GM21390 (cell line): ENCODE results near the gene OR6B1.
"Not testable (repeated sequence)": the region's sequence is repeated elsewhere in the genome, so short reads cannot be mapped to it uniquely, and the experiment has no call there.

Source experiments
- ATAC-seq: cut with Tn5 transposase; IDR thresholded peaks from one replicate; pipeline ENCODE4 v1.9.1; 2021; ENCODE audit not compliant: unreplicated experiment

Gene OR6B1

DNA sequence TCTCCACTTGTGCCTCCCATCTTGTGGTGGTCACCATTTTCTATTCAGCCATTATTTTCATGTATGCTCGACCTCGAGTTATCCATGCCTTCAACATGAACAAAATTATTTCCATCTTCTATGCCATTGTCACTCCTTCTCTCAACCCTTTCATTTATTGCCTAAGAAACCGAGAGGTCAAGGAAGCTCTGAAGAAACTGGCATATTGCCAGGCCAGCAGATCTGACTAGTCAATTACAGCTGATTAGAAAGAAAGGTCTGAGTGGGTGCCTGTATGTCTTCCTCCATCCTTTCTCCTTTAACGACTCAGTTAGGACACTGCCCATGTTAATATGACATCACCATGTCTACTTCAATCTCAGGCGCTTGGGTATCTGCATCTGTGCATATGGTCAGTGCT is 4.6 kb downstream of the OR6B1 start:
- ATAC-seq = no peak

DNA sequence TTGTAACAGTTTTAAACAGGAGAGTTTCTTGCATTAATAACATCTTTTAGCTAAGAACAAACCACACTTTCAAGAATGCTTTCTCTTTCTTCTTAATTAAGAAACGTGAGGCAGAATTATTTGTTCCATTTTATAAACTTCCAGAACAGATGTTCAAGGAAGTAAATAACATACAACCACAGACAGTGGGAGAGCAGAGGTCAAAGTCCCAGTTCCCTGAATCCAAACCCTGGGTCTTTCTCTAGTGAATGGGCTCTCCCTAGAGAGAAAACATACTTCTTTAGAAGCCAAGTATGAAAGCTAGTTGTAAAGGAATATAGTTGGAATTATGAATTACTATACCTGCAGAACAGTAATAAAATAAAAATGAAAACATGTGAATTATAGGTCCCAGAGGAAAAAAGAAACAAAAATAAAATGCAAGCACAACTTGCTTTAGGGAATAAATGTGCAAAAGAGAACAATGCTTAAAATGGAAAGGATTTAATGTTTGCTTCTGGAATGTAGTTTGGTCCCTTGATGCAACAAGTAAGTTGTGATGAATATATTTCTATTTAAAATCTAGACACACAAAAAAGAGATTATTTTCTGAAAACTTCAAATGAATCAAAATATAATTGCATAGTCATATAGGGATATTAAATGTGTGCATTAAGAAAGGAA is 6.0 kb downstream of the OR6B1 start:
- no peak for ATAC-seq

GRCh38 chr7:144006692-144007042 is 6.5 kb downstream of the OR6B1 start:
- ATAC-seq = no peak

GRCh38 chr7:144009361-144009760 is 9.2 kb downstream of the OR6B1 start:
- no peak for ATAC-seq

DNA sequence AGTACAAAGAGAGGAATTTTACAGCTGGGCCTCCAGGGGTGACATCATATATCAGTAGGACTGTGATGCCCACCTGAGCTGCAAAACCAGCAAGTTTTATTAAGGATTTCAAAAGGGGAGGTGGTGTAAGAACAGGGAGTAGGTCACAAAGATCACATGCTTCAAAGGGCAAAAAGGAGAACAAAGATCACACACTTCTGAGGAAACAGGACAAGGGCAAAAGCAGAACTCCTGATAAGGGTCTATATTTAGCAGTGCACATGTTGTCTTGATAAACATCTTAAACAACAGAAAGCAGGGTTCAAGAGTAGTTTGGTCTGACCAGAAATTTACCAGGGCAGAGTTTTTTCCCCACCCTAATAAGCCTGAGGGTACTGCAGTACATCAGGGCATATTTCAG is 9.9 kb downstream of the OR6B1 start:
- not testable (repeated sequence) for ATAC-seq

GRCh38 chr7:144010821-144011220 is 10.7 kb downstream of the OR6B1 start:
- not testable (repeated sequence) for ATAC-seq

DNA sequence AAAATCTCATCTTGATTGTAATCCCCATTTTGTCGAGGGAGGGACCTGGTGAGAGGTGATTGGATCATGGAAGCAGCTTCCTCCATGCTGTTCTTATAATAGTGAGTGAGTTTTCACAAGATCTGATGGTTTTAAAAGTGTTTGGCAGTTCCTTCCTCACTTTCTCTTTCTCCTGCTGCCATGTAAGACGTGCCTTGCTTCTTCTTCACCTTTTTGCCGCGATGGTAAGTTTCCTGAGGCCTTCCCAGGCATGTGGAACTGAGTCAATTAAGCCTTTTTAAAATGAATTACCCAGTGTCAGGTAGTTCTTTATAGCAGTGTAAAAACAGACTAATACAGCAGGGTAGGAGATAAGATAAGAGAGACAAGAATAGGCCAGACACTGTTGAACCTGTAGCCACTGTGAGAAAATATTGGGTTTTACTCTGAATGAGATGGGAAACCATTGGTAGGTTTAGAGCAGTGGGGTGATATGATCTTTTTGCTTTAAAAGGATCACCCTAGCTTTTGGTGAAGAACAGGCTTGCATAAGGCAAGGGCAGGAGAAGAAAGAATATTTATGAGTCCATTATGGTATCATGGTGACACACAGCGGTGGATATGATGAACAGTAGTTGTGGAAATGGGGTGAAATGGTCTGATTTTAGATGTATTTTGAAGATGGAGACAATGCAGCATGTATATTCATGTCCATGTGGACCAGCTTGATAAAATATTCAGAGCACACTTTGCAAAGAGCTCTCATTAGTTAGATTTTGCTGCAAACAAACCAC is 11.5 kb downstream of the OR6B1 start:
- no peak for ATAC-seq

DNA sequence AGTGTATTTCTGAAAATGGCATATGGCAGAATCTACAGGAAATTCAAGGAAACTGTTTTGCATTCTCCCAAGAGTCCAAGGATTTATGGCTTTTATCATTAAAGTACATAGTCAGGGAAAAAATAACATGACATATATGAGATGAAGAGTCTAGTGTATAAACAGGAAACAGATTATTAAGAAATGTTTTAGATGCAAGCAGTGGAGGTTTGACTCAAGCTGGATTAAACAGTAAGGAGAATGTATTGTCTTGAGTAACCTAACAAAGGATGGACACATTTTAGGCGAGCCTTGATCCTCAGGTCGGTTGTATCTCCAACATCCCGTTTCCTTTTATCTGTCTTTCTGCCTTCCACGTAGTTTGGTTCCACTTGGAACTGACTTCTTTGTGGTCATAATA is 17.9 kb downstream of the OR6B1 start:
- no peak for ATAC-seq

GRCh38 chr7:144019457-144019856 is 19.3 kb downstream of the OR6B1 start:
- no peak for ATAC-seq

- ATAC-seq = no peak
Measured at GRCh38 chr7:144020340-144020739, 20.2 kb downstream of the OR6B1 start.

GRCh38 chr7:144022169-144022568 is 22.0 kb downstream of the OR6B1 start:
- ATAC-seq = no peak

DNA sequence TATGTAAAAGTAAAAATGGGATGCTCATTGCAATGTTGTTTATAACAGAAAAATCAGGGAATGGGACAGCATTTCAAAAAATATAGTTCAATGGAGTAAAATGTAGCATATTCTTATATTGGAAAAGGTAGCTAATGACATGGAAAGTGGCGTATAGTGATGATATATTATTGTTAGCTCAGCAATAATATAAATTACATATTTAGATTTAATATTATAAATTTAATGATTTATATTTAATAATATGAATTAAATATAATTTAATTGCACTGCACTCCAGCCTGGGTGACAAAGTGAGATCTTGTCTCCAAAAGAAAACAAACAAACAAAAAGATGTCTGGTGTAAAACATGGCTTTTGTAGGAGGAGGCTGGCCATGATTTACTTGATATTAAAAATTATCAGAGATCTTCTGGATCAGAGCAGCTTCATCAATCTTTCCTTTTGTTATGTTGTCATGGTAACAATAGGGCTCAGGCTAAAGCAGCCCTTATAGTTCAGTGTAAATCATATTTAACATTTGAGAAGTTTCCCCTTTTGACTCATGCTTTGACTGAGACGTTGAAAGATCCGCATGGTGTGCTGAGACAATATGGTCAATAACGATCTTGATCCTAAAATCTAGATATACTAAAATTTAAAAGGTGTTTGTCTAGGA is 23.2 kb downstream of the OR6B1 start:
- ATAC-seq = no peak

- ATAC-seq = no peak
Measured at GRCh38 chr7:144024213-144024612, 24.1 kb downstream of the OR6B1 start.

DNA sequence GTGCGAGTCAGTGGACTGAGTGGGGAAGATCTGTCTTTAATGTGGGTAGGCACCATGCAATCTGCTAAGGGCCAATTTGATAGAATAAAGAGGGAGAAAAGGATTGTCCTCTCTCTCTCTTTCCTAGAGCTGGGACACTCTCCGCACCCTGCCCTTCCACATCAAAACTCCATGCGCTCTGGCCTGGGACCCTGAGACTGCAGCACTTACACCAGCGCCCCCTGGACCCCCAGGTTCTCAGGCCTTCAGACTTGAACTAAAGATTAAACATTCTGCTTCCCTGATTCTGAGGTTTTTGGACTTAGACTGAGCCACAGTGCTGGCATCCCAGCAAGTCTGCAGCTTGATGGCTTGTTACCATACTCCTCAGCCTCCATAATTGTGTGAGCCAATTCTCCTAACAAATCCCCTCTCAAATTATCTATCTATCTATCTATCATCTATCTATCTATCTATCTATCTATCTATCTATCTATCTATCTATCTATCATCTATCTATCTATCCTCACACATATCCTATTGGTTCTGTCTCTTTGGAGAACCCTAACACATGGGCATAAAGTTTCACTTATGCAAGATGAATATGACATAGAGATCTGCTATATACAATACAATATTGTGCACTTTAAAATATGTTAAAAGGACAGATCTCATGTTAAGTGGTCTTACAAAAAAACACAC is 26.2 kb downstream of the OR6B1 start:
- ATAC-seq = no peak

DNA sequence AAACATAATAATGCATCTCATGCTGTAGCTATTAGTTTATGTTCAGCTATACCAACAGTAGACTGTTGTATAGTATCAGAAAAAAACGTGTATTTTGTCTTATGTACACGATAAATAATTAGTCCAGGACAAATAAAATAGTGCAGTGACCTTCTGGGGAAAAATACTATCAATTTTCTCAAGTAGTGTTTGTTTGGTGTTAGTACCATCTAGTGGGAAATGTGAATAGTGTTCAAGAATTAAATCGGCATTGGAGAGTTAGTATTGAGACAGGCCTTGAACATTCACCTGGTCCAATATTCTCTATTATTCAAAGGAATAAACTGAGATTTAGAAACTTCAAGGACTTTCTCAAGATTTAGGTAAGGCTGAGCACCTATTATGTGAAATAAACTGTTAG is 26.9 kb downstream of the OR6B1 start:
- no peak for ATAC-seq

- ATAC-seq = no peak
Measured at GRCh38 chr7:144027974-144028373, 27.9 kb downstream of the OR6B1 start.

GRCh38 chr7:144028547-144028946 is 28.4 kb downstream of the OR6B1 start:
- ATAC-seq = no peak

GRCh38 chr7:144032516-144032915 is 32.4 kb downstream of the OR6B1 start:
- no peak for ATAC-seq

- no peak for ATAC-seq
Measured at GRCh38 chr7:144032985-144033709, 33.0 kb downstream of the OR6B1 start.

DNA sequence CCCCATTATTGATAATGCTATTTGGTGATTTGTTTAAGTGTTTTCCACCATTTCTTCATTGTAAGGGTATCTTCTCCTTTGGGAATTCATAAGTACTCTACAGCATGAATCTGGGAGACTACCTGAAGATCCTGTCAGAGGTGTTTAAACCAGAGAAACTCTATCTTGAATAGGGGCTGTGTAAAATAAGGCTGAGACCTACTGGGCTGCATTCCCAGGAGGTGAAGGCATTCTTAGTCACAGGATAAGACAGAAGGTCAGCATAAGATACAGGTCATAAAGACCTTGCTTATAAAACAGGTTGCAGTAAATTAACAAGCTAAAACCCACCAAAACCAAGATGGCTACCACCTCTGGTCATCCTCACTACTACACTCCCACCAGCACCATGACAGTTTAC is 35.3 kb downstream of the OR6B1 start:
- no peak for ATAC-seq

DNA sequence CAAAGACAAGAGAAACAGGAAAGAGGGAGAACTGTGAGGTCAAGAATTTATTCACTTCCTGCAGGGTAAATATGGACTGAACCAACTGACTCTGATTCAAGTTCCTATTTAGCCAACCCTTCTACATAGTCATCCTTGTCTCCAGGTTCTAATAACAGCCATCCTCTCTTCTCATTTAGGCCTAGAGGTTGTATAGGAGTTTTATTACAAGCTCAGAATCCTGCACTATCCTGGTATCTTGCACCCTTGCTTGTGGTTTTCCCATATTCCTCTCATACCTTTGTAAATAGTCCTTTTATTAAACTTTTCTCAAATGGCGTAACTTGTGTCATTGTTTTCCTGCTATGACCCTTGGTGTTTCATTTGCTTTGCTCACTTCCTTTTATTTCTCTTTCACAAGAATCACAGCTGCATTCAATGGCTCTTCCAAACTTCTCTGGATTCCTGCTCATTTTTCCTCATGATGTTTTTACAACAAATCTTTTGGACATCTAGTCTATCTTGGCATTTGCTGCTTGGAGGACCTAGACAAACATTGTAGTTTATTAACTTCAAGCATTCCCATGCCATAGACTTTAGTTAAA is 36.3 kb downstream of the OR6B1 start:
- ATAC-seq = no peak
